Thymus (tissue), 11 donors: ENCODE results near the gene TROAP. TPM values are rescaled to one million over a fixed set of nuclear protein-coding genes. Genes with fewer than 3 reads are reported as not detected.
"Not testable (repeated sequence)": the region's sequence is repeated elsewhere in the genome, so short reads cannot be mapped to it uniquely, and the experiment has no call there.

ENCODE experiments used
- DNase-seq, 9 donors: peaks; one replicate each; pipeline ENCODE4 v3.0.0-alpha.2; 2013; ENCODE audit warnings: low spot score in 9 of 9, low read depth in 6 of 9, missing footprints in 1 of 9
- H3K27ac ChIP-seq, 2 donors: one replicate each; pipeline ENCODE4 v1.5.1; 2013; ENCODE audit warnings: control low read depth in 1 of 2, low read depth in 1 of 2, low read length in 1 of 2, mild to moderate bottlenecking in 1 of 2, moderate library complexity in 1 of 2
- H3K27me3 ChIP-seq, 2 donors: one replicate each; pipeline ENCODE4 v1.5.1; 2013; ENCODE audit warnings: low read length in 1 of 2; ENCODE audit not compliant: control insufficient read depth in 2 of 2, insufficient read depth in 1 of 2
- H3K36me3 ChIP-seq, 2 donors: one replicate each; pipeline ENCODE4 v1.5.1; 2013; ENCODE audit warnings: low read length in 1 of 2, mild to moderate bottlenecking in 1 of 2, moderate library complexity in 1 of 2; ENCODE audit not compliant: control insufficient read depth in 2 of 2, insufficient read depth in 2 of 2
- H3K4me1 ChIP-seq, 2 donors: one replicate each; pipeline ENCODE4 v1.5.1; 2013; ENCODE audit warnings: low read length in 2 of 2; ENCODE audit not compliant: control insufficient read depth in 2 of 2, insufficient read depth in 2 of 2
- H3K4me3 ChIP-seq, 2 donors: one replicate each; pipeline ENCODE4 v1.5.1; 2013; ENCODE audit warnings: low read length in 2 of 2, control low read depth in 1 of 2, mild to moderate bottlenecking in 1 of 2
- H3K9me3 ChIP-seq, 2 donors: one replicate each; pipeline ENCODE4 v1.5.1; 2013; ENCODE audit warnings: low read length in 1 of 2, mild to moderate bottlenecking in 1 of 2; ENCODE audit not compliant: control insufficient read depth in 2 of 2, insufficient read depth in 1 of 2
- WGBS: extraction: QIAGEN DNeasy Blood & Tissue Kit; methylation state at CpG from one replicate; pipeline ENCODE4 v1.1.7; 2013; 5-methylcytosine and 5-hydroxymethylcytosine counted together
- polyA plus RNA-seq: library from polyadenylated mRNA; stranded (reverse); fragments of 200-250 nt; gene quantifications from one replicate; pipeline ENCODE4 v1.2.3, GENCODE V29; 2013
- total RNA-seq: library from RNA; stranded (reverse); fragments of 120-200 nt; gene quantifications from one replicate; pipeline ENCODE4 v1.2.4, GENCODE V29; 2013
- donor health status: healthy.

Gene TROAP
- total and polyA plus RNA-seq, 2 donors = 12.4 to 22.1 TPM

DNA sequence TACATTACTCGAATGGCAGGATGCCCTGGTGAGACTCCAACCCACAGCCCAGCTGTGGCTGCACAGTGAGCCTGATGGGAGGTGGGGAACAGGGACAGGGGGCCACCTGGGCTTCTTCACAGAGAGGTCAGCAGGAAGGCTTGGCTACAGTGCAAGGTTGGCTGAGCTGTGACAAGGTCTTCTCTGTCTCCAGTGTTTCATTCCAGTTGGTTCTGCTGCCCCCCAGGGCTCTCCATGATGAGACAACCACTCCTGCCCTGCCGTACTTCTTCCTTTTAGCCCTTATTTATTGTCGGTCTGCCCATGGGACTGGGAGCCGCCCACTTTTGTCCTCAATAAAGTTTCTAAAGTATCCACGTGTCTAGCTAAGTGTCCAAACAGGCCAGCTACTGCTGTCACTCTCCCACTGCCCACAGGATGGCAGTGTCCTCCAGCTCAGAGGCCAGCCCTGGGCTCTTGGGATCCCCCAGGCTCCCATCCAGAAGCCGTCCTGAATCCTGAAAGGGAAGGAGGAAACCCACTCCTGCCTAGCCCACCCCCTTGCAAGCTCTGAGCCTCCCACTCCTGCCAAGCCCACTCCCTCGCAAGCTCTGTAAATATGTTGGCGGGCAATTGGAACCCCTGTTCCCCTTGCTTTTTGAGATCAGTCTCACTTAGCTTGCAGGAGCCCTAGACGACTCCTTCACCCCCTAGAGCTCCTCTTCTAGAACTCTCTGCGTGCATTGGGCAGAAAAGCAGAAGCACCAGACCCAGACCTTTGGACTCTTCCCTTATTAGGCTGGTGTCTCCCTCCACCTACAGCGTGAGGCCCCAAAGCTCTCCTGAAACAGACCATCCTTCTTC lies 8.5 kb downstream of the TROAP start:
- peaks cover 39 to 63% of the 10 kb centered on the region in 2 donors for H3K27me3 ChIP-seq

DNA sequence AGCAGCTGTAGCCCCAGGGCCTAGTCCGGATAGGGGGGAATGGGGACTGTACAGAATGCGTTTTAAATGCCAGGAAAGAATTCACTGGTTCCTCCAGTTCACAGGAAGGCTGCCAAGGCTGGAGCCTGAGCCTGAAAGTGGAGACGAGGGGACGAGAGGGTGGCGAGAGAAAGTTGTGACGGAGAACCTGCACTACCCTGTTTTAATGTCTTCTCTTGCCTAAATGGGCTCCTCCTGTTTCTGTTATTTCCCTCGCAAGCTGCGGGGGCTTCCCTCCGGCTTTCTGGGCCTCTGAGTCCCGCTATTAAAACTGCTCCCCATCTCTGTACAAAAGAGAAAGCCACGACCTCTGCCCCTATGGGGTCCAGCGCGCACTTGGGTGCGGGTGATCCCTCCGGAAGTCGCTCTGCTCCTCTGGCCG lies 9.4 kb downstream of the TROAP start:
- H3K27me3 ChIP-seq = peaks cover 47 to 71% of the 10 kb centered on the region in 2 donors
- no peak for DNase-seq
- H3K4me3 ChIP-seq = no peak overlapping the region

More for the DNA sequence above, 8.5 kb downstream of the TROAP start:
- WGBS = 88% methylated on average over 11 of the region's 11 CpGs
- no peak for DNase-seq
- Histone ChIP-seq H3K9me3 (peaks cover 2 to 5% of the 10 kb centered on the region in 2 donors), H3K4me3 (no peak overlapping the region), H3K4me1 (peaks cover 0 to 8% of the 10 kb centered on the region in 2 donors), H3K27ac (no peak overlapping the region), H3K36me3 (peaks cover 41 to 46% of the 10 kb centered on the region in 2 donors)

DNA sequence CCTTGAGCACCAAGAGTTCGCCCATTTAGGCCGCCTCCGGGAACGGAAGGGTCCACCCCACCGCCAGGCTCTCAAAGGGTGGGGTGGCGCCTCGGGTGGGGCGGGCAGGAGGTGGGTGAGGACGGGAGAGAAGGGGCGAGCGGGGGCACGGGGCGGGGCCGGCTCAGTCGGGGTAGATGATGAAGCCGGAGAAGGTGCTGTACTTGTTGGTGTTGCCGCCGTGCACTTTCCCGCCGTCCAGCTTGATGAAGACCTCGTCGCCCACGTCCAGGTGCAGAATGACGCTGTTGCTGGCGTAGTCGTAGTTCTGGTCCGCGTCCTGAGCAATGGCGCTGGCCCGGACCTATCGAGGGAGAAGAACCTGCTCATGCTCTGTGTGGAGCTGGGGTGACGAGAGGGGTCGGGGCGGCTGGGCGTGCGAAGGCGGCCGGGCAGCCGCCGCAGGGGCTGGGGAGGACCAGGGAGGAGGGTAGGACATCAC lies 9.9 kb downstream of the TROAP start:
- DNase-seq = no peak
- no peak overlapping the region for H3K27ac ChIP-seq
- 25% methylated on average over 40 of the region's 40 CpGs for WGBS

More for the DNA sequence above, 9.4 kb downstream of the TROAP start:
- Histone ChIP-seq H3K4me1 (peaks cover 0 to 16% of the 10 kb centered on the region in 2 donors), H3K36me3 (peaks cover 33 to 37% of the 10 kb centered on the region in 2 donors), H3K27ac (no peak overlapping the region), H3K9me3 (peaks cover 2 to 11% of the 10 kb centered on the region in 2 donors)
- 78% methylated on average over 17 of the region's 17 CpGs for WGBS

GRCh38 chr12:49333778-49334177 lies 10.7 kb downstream of the TROAP start:
- Histone ChIP-seq H3K27me3 (peaks cover 60 to 85% of the 10 kb centered on the region in 2 donors), H3K4me1 (peaks cover 0 to 23% of the 10 kb centered on the region in 2 donors)
- DNase-seq = not testable (repeated sequence)

More for the DNA sequence above, 9.9 kb downstream of the TROAP start:
- Histone ChIP-seq H3K36me3 (peaks cover 29 to 34% of the 10 kb centered on the region in 2 donors), H3K4me3 (peak overlapping the region in 1 of 2 donors; percentile 15), H3K9me3 (peaks cover 2 to 11% of the 10 kb centered on the region in 2 donors), H3K27me3 (peaks cover 52 to 76% of the 10 kb centered on the region in 2 donors), H3K4me1 (peaks cover 0 to 21% of the 10 kb centered on the region in 2 donors)

GRCh38 chr12:49334226-49334625 lies 11.2 kb downstream of the TROAP start:
- peaks cover 65 to 89% of the 10 kb centered on the region in 2 donors for H3K27me3 ChIP-seq
- no peak for DNase-seq

More at GRCh38 chr12:49333778-49334177, 10.7 kb downstream of the TROAP start:
- not testable (repeated sequence) for H3K27ac ChIP-seq, H3K4me3 ChIP-seq
- 40% methylated on average over 21 of the region's 21 CpGs for WGBS
- peaks cover 2 to 11% of the 10 kb centered on the region in 2 donors for H3K9me3 ChIP-seq
- H3K36me3 ChIP-seq = peaks cover 24 to 30% of the 10 kb centered on the region in 2 donors

GRCh38 chr12:49334681-49335080 lies 11.6 kb downstream of the TROAP start:
- WGBS = 56% methylated on average over 12 of the region's 12 CpGs
- H3K36me3 ChIP-seq = peaks cover 15 to 22% of the 10 kb centered on the region in 2 donors
- H3K4me3 ChIP-seq = no peak overlapping the region
- no peak for DNase-seq
- H3K4me1 ChIP-seq = peaks cover 0 to 23% of the 10 kb centered on the region in 2 donors
- peaks cover 68 to 94% of the 10 kb centered on the region in 2 donors for H3K27me3 ChIP-seq
- no peak overlapping the region for H3K27ac ChIP-seq
- peaks cover 2 to 11% of the 10 kb centered on the region in 2 donors for H3K9me3 ChIP-seq

More at GRCh38 chr12:49334226-49334625, 11.2 kb downstream of the TROAP start:
- H3K4me1 ChIP-seq = peaks cover 0 to 23% of the 10 kb centered on the region in 2 donors
- 29% methylated on average over 19 of the region's 19 CpGs for WGBS
- peaks cover 2 to 11% of the 10 kb centered on the region in 2 donors for H3K9me3 ChIP-seq
- no peak overlapping the region for H3K27ac ChIP-seq
- peaks cover 19 to 25% of the 10 kb centered on the region in 2 donors for H3K36me3 ChIP-seq
- H3K4me3 ChIP-seq = no peak overlapping the region

- Histone ChIP-seq H3K9me3 (peaks cover 2 to 11% of the 10 kb centered on the region in 2 donors), H3K27ac (no peak overlapping the region), H3K27me3 (peaks cover 75 to 99% of the 10 kb centered on the region in 2 donors), H3K4me1 (peaks cover 0 to 23% of the 10 kb centered on the region in 2 donors), H3K4me3 (no peak overlapping the region), H3K36me3 (peaks cover 9 to 15% of the 10 kb centered on the region in 2 donors)
- WGBS = 49% methylated on average over 16 of the region's 16 CpGs
- DNase-seq = no peak
These were observed 12.3 kb downstream of the TROAP start for GRCh38 chr12:49335118-49335954.

GRCh38 chr12:49335955-49336644 lies 13.0 kb downstream of the TROAP start:
- WGBS = 14% methylated on average over 72 of the region's 72 CpGs
- H3K9me3 ChIP-seq = peaks cover 2 to 11% of the 10 kb centered on the region in 2 donors
- no peak for DNase-seq
- H3K4me1 ChIP-seq = peaks cover 0 to 23% of the 10 kb centered on the region in 2 donors
- H3K36me3 ChIP-seq = peaks cover 4 to 8% of the 10 kb centered on the region in 2 donors
- no peak overlapping the region for H3K27ac ChIP-seq
- H3K27me3 ChIP-seq = peaks cover 82 to 100% of the 10 kb centered on the region in 2 donors
- H3K4me3 ChIP-seq = no peak overlapping the region
